IPS-NIHi11 (cell line): ENCODE measurements around the gene OR2T5.
"Not testable (repeated sequence)": the region's sequence is repeated elsewhere in the genome, so short reads cannot be mapped to it uniquely, and the experiment has no call there.

Source experiments
- DNase-seq: peaks from one replicate; pipeline ENCODE4 v3.0.0; 2012; ENCODE audit warnings: mixed read lengths, low spot score

Gene OR2T5, protein sequence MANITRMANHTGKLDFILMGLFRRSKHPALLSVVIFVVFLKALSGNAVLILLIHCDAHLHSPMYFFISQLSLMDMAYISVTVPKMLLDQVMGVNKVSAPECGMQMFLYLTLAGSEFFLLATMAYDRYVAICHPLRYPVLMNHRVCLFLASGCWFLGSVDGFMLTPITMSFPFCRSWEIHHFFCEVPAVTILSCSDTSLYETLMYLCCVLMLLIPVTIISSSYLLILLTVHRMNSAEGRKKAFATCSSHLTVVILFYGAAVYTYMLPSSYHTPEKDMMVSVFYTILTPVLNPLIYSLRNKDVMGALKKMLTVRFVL

GRCh38 chr1:248488289-248488688 lies at the start of gene OR2T5:
TSS of gene OR2T5 (plus strand) at chr1:248488589. CDS start at chr1:248488589, 0 bp downstream.
- DNase-seq = not testable (repeated sequence)

- DNase-seq = not testable (repeated sequence)
These were observed 49.7 kb upstream of the OR2T5 start for GRCh38 chr1:248438668-248439067.

DNA sequence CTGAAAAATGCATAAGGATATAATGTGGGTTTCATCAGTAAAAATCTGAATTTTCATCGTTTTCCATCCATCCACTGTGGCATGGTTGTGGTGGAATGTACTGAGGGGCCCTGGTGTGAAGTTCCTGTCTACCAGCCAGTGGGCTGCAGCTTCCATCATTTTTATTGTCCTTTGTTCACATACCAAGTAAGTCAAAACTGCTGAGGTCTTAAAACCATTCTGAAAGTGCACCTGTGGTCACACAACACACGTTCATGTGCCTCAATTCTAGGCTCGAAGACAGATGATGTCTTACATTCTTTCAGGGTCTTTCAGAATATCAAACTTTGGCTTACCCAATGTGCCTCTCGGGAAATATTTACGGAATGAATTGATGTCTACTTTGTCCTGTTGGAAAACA lies 49.1 kb upstream of the OR2T5 start:
- not testable (repeated sequence) for DNase-seq

DNA sequence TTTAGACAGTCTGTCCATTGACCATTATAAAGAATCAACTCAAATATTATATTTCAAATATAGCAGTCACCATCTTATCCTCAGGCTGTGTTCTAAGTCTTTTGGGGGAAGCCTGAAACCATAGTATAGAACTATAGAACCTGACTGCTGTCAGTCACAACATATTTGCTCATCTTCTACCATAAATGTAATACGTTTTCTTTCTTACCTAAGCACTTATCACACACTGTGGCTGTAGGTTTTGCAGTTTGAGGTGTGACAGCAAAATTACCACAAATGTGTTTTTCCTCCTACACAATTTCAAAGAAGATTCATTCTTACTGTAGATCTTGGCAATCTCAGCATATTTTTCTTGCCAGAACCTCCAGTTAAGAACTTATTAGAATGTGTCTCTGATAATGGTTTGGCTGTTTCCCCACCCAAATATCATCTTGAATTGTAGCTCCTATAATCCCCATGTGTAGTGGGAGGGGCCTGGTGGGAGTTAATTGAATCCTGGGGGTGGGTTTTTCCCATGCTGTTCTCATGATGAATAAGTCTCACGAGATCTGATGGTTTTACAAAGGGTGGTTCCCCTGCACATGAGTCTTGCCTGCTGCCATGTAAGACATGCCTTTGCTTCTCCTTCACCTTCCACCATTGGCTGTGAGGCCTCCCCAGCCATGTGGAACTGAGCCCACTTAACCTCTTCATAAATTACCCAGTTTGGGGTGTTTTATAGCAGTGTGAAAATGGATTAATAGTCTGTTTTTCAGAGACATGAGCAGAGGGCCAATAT lies 45.7 kb upstream of the OR2T5 start:
- DNase-seq = not testable (repeated sequence)

- DNase-seq = not testable (repeated sequence)
These were observed 43.8 kb upstream of the OR2T5 start for GRCh38 chr1:248444603-248445002.

GRCh38 chr1:248445399-248445798 lies 43.0 kb upstream of the OR2T5 start, which contains the start of gene OR2T2:
TSS of gene OR2T2 (plus strand) at chr1:248445637. CDS start at chr1:248452798, 7,161 bp downstream.
- not testable (repeated sequence) for DNase-seq

- not testable (repeated sequence) for DNase-seq
These were observed 39.8 kb upstream of the OR2T5 start for GRCh38 chr1:248448409-248449074.

GRCh38 chr1:248449821-248450465 lies 38.4 kb upstream of the OR2T5 start:
- DNase-seq = not testable (repeated sequence)

DNA sequence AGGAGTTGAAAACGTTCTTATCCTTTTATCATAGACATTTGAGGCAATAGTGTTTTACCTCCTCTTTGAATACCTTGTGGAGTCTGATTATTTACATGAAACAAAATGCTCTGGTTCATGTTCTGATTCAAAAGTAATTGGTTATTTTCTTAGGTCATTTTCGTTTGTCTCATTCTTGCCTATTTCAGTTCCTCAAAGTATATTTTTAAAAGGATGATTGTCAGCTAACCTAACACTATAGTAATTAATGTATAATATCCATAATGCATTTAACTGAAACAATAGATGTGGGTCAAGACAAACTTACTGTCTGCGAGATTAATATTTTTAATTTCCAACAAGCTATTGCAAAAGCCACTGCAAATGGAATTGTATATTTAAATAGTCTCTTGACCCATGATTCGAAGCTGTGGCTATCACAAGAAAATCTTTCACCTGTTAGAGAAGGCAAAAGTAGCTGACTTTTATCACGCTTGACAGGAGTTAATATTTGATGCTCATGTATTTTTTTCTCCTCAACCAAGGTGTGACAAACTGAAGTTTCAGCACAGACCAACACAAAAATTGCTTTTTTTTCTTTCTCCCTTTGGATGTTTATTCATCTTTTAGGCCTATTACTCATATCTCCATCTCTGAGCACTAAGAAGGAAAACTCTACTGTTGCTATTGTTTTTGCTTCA lies 37.8 kb upstream of the OR2T5 start:
- DNase-seq = not testable (repeated sequence)

DNA sequence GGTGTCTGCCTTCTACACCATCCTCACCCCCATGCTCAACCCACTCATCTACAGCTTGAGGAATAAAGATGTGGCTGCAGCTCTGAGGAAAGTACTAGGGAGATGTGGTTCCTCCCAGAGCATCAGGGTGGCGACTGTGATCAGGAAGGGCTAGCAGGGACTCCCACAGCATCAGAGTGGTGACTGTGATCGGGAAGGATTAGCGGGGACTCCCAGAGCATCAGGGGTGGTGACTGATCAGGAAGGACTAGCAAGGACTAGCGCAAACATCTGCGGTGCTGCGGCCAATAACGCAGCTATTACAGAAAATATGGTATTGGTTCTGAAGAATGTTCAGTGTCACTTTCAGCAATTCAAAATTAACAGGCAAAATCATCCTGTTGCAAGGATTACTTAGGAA lies 34.8 kb upstream of the OR2T5 start:
- DNase-seq = not testable (repeated sequence)

DNA sequence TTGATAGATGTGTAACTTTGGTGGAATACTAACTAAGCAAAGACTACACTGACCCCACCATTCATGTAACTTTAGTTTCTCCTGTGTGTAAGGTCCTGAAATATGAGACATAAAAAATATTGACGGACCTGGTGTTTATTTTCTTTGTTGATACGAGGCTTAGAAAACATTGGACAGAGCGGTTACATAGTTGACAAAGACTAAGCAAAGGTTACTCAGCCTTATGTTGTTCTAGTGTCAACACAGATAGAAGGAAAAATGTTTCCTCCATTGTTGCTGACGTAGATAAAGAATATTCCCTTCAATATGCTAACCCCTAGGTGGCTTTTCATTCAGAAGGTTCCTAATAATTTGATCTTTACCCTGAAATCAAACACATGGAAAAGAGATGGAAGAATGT lies 33.3 kb upstream of the OR2T5 start:
- DNase-seq = not testable (repeated sequence)

DNA sequence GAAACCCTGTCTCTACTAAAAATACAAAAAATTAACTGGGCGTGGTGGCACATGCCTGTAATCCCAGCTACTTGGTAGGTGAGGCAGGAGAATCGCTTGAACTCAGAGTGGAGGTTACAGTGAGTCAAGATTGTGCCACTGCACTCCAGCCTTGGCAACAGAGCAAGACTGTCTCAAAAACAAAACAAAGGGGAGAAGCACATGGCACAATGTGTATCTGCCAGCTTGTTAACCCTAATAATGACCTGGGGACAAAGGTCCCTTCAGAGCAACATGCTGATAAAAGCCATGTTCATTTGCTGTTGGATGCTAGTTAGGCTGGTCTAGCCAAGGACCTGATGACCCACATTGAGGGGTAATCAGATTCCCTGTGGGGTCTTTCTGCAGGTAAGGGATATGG lies 31.8 kb upstream of the OR2T5 start:
- DNase-seq = not testable (repeated sequence)

GRCh38 chr1:248459117-248459516 lies 29.3 kb upstream of the OR2T5 start:
- DNase-seq = not testable (repeated sequence)

GRCh38 chr1:248471154-248471553 lies 17.2 kb upstream of the OR2T5 start:
- DNase-seq = no peak

DNA sequence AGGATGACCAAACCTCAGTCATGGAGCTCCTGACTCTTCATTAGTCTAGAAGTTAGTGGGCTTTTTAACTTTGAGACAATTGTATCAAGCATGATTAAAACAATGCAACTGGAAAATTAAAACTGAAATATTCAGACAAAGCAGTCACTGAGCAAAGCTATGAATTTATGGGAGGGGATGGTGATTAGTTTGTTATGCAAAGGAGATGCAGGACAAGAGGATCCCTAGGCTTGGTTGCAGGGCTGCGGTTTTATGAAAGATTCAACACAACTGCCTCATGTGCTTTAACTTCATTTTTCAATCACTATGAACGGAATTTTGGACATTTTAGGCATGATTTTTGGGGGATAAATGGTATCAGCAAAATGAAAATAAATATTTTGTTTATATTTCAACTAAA lies 16.3 kb upstream of the OR2T5 start:
- not testable (repeated sequence) for DNase-seq

- DNase-seq = not testable (repeated sequence)
These were observed 15.3 kb upstream of the OR2T5 start, which contains the start of gene OR2T3 for GRCh38 chr1:248473051-248473450. TSS of gene OR2T3 (plus strand) at chr1:248473351. CDS start at chr1:248473351, 0 bp downstream.

DNA sequence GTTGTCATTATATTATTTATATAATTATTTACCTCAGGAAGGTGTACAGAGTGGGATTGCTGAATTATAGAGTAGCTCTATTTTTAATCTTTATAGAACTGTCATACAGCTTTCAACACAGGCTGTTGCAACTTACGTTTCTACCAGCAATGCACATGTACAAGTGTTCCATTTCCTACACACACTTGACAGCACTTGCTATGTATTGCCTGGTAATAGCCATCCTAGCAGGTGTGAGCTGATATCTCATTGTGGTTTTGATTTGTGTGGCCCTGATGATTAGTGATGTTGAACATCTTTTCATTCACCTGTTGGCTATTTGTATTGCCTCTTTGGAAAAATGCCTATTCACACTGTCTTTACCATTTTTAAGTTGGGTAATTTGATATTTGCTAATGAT lies 12.7 kb upstream of the OR2T5 start:
- not testable (repeated sequence) for DNase-seq

- DNase-seq = not testable (repeated sequence)
These were observed 6.5 kb upstream of the OR2T5 start for GRCh38 chr1:248481686-248482579.

GRCh38 chr1:248496661-248497060 lies 8.3 kb downstream of the OR2T5 start:
- not testable (repeated sequence) for DNase-seq
